GM13977 (cell line): Measurements from ENCODE around the gene GNB1L.

Experiments
- DNase-seq: peaks from one replicate; pipeline ENCODE4 v3.0.0; 2012; ENCODE audit warnings: low spot score
- CTCF ChIP-seq: IDR thresholded peaks from 2 replicates; pipeline ENCODE4 v1.5.1; 2012; ENCODE audit warnings: mild to moderate bottlenecking, control low read depth; ENCODE audit not compliant: insufficient read depth; ENCODE audit errors: extremely low read depth, missing control alignments
- in situ Hi-C: fragments of 300-500 bp; cut with MboI; formaldehyde crosslinking; loops from one replicate; pipeline ENCODE4 v1.12.0; 2022; ENCODE audit warnings: low sequenced_read_pairs, low pct_unique_long_range_greater_than_20kb, mixed read lengths, inconsistent platforms; ENCODE audit not compliant: unreplicated experiment

GNB1L gene

GRCh38 chr22:19867617-19868016, 12.9 kb upstream of the GNB1L start:
- DNase-seq = no peak
- no peak for TF ChIP-seq CTCF
- in situ Hi-C loops = loop anchor here (25.0 kb wide), 1 partner anchor 95 kb away; no protein-coding TSS in a partner anchor

- in situ Hi-C loops = loop anchor here (25.0 kb wide), 1 partner anchor 96 kb away; no protein-coding TSS in a partner anchor
- TF ChIP-seq CTCF = no peak
Measured at GRCh38 chr22:19866665-19867009, 12.0 kb upstream of the GNB1L start.

GRCh38 chr22:19865141-19865829, 10.6 kb upstream of the GNB1L start:
- no peak for DNase-seq
- no peak for TF ChIP-seq CTCF
- in situ Hi-C loops = loop anchor here (25.0 kb wide), 1 partner anchor 97 kb away; no protein-coding TSS in a partner anchor

More at GRCh38 chr22:19866665-19867009, 12.0 kb upstream of the GNB1L start:
- no peak for DNase-seq

GRCh38 chr22:19864538-19865106, 9.9 kb upstream of the GNB1L start:
- no peak for TF ChIP-seq CTCF
- DNase-seq = no peak
- in situ Hi-C loops = loop anchor here (25.0 kb wide), 1 partner anchor 98 kb away; no protein-coding TSS in a partner anchor

GRCh38 chr22:19863571-19863970, 8.9 kb upstream of the GNB1L start:
- TF ChIP-seq CTCF = no peak
- DNase-seq = no peak
- in situ Hi-C loops = loop anchor here (25.0 kb wide), 1 partner anchor 99 kb away; no protein-coding TSS in a partner anchor

GRCh38 chr22:19862619-19863246, 8.1 kb upstream of the GNB1L start:
- TF ChIP-seq CTCF = no peak
- in situ Hi-C loops = loop anchor here (25.0 kb wide), 1 partner anchor 100 kb away; no protein-coding TSS in a partner anchor
- DNase-seq = no peak
